ENCODE data around the gene TEX36.
"Not testable (repeated sequence)": the region's sequence is repeated elsewhere in the genome, so short reads cannot be mapped to it uniquely, and the experiment has no call there.

The TEX36 gene, protein sequence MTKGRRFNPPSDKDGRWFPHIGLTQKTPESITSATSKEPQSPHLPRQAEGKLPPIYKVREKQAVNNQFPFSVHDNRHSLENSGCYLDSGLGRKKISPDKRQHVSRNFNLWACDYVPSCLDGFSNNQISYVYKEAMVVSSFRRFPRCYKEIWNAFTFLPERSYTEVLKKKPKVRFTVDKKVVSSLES

DNA sequence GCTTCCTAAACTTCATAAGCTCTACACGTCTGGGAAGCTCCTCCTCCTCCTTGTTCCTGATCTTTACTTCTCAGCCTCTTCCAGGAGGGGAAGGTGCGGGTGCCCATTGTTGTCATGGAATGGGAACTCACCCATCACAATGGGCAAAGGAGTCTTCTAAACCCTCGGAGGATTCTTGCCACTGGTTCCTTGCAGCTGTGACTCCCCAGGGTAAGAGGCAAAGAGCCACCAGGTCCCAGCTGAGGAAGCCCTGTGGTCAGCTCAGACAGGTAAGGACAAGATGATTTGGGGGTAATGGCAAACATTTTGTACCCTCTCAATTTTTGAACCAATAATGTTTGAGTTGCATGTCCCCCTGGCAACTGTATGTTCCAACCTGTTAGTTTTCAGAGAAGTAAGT lies at the start of gene TEX36:
Gene TEX36, minus strand, starts transcription at position 101 of the 400 bp plus-strand sequence. CDS start 174 bp downstream, outside the sequence.
- no peak for DNase-seq

GRCh38 chr10:125727436-125727835 lies 44.5 kb upstream of the TEX36 start:
- DNase-seq = no peak

DNA sequence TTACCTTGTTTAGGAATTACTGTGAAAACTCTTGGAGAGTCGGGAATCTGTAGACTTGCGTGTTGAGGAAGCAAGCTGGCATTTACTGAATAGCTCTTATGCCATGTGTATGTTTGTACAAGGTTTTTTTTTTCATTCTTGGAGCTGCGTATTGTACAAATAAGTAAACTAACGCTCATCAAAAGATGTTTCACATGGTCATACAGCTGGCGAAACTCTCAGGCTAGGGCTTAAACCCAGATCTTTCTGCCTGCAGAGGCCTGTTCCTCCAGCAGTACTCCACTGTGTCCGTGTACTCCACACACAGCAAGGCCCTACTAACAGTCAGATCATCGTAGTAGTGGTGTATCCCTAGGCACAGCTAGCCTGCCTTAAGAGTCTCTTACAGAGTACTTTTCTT lies 44.0 kb upstream of the TEX36 start:
- no peak for DNase-seq

DNA sequence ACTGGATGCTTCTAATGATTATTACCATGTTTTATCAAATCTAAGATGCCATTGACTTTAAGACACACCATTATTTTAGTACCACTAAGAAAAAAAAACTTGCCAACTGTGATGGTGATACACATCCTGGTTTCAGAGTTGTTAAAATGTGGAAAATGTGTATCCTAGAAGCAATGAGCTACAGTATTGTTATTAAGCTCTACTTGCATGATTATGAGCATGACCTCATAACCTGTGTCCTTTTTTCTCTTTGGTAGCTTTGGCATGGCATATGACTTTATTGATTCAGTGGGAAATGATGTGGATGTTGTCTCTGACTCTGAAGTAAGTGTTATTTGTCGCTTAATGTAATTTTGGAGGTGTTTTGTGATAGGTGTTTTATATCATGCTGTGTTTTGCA lies 39.8 kb upstream of the TEX36 start:
- no peak for DNase-seq

GRCh38 chr10:125721035-125721434 lies 38.1 kb upstream of the TEX36 start:
- DNase-seq = no peak

DNA sequence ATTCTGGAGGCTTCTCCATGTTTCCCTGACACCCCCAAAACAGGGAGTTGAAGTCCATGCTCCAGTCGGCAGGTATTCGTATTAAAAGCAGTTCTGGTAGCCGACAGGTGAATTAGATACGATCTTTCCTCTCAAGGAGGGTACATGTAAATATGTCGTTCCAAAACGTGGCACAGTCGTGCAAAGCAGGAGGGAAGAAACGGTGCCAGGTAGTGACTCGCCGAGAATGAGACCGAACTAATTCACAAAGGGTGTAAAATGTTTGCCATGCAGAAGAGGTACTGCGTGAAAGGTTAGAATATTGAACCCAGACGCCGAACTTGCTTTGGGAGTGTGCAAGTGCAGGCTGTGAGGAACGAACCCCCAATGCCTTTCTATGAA lies 37.0 kb upstream of the TEX36 start:
- peak in 1 of 2 experiments; percentile 5 for DNase-seq

DNA sequence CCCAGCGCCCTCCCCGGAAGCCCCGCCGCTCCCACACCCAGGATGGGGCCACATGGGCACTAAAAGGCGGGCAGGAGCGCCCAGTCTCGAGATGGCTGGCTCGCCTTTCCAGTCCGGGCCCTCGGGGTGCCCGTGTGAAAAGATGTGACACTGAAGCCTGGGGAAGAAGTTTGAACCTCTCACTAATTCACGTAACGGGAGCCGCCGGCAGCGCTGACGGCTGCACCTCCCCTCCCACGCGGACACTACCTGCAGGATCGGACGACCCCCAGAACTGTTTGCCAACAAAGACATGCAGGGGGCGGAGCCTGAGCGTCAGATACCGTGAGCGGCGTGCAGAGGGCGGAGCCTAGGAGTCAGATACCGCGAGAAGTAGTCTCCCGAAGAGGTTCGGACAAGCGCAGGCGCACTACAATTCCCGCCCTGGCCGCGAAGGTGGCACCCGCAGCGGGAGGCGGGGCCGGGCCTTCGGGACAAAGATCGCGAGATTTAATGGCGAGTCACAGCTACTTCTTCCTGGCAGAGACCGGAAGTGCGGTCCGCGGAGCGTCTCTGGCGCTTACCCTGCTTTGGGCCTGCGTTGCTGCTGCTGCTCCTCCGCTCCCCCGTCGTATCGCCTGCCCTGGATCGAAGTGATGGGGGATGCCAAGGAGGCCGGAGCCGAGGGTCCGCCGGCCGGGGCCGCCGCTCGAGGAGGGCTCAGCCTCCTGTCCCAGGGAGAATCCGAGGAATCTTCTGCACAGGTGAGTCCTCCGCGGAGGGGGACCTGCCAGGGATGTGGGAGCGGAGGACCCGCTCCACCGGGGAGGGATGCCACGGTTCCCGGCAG lies 36.4 kb upstream of the TEX36 start, which contains the start of gene EDRF1:
Gene EDRF1, plus strand, starts transcription at position 537 of the 829 bp plus-strand sequence. Its CDS starts 99 bp downstream, at position 636.
- peak; percentile 96 to 97 for DNase-seq

GRCh38 chr10:125714728-125715127 lies 31.8 kb upstream of the TEX36 start:
- not testable (repeated sequence) for DNase-seq

GRCh38 chr10:125711110-125711750 lies 28.3 kb upstream of the TEX36 start:
- DNase-seq = no peak

- no peak for DNase-seq
Observed at GRCh38 chr10:125709553-125710474, 26.9 kb upstream of the TEX36 start.

DNA sequence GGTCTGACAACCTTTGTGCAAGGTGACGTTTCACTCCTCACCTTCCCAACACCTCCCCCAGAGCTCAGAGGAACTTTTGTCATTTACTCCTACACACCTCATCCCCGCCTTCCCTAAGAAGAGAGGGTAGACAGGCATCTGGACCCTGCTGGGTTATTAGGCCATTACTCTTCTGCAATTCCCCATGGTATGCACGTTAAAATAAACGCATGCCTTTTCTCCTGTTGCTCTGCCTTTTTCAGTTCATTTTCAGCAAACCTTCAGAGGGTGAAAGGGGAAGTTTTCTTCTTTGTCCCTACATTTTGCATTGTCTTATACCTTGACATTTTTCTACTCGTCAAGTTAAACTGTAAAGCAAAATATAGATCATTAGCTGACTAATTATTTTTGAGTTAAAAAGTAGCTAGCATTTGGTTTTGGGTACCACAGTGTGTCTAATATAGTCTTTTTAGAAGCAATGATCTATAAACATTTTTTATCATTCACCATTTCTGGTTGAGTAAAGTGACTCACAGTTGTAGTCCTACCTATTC lies 26.1 kb upstream of the TEX36 start:
- DNase-seq = no peak

GRCh38 chr10:125707541-125708468 lies 24.8 kb upstream of the TEX36 start:
- no peak for DNase-seq

- DNase-seq = peak; percentile 20 to 38
Observed at GRCh38 chr10:125700355-125700911, 17.5 kb upstream of the TEX36 start.

- DNase-seq = no peak
Observed at GRCh38 chr10:125699562-125700143, 16.7 kb upstream of the TEX36 start.

DNA sequence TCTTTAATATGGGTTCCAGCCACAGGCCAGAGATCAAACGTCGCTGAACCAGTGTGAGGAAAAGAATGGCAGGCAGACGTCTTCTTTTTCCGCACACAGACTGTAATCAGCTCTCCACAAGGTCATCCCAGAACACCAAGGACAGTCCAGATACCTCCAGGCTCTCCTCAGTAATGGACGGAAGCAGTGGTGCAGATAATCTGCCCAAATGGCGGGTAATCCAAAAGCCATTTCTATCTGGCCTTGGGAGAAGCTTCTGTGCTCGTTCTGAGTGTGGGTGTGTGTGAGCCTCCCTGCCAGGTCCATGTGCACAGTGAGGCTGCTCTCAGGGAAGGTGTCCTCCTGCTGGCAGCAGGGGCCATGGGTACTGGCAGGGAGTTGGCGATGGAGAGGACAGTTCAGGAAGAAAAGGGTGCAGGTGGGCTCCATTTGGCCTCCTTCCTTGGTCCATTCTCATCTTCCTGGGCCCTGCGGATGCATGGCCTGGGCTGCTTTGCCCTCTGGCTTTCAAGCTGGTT lies 15.6 kb upstream of the TEX36 start:
- DNase-seq = no peak

DNA sequence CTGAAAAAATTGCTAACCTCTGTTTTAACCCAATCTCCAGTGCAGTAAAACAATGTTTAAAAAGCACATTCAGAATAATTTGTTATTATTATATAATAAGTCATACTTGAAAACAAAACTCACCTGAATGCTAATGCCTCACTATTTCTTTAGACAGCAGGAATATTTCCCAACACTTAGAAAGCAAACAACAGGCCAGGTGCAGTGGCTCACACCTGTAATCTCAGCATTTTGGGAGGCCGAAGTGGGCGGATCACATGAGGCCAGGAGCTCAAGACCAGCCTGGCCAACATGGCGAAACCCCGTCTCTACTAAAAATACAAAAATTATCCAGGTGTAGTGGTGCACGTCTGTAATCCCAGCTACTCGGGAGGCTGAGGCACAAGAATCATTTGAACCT lies 13.9 kb upstream of the TEX36 start:
- not testable (repeated sequence) for DNase-seq

DNA sequence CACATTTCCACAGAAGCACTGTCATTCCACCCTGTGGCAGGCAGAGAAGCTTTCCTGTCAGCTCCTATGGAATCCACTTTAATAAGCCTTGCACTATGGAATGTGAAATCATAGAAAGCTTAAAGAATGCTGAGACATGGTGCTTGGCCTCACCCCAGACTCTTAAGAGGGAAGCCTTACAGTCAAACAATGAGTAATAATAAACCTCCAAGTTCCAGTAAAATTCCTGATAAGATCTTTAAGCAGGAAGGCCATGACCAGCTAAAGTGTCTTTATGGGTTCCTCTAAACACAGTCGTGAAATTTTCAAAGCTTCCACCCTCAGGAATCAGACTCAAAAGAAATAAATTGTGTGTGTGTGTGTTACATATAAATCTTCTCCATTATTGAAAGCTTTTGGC lies 11.9 kb upstream of the TEX36 start:
- DNase-seq = no peak

DNA sequence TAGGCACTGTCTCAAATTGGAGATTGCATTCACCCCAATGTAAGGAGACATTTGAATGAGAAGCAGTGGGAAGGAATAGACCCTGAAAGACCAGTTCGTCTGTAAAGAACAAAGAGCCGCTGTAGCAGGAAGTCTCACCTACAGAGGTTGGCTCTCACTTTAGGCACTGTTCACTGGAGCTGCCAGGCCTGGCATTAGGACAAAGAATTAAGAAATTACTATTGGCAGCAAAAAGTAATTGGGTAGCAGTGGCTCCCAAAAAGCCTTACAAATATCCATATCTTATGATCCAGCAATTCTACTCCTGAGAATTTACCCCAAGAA lies 10.5 kb upstream of the TEX36 start:
- DNase-seq = no peak

GRCh38 chr10:125692601-125693523 lies 9.9 kb upstream of the TEX36 start:
- DNase-seq = no peak
